HUES48 (cell line): ENCODE data around the gene SHISA7.

Experiments used
- H3K27ac ChIP-seq: one replicate; pipeline ENCODE4 v1.7.0; 2013; ENCODE audit warnings: low read depth, low read length, inconsistent platforms
- H3K27me3 ChIP-seq: 2 replicates; pipeline ENCODE4 v1.6.1; 2013; ENCODE audit warnings: mild to moderate bottlenecking, low read length; ENCODE audit not compliant: control insufficient read depth, insufficient read depth
- H3K36me3 ChIP-seq: 2 replicates; pipeline ENCODE4 v1.6.1; 2013; ENCODE audit warnings: low read length; ENCODE audit not compliant: control insufficient read depth, insufficient read depth
- H3K4me1 ChIP-seq: 2 replicates; pipeline ENCODE4 v1.6.1; 2013; ENCODE audit warnings: mild to moderate bottlenecking, low read length; ENCODE audit not compliant: control insufficient read depth, insufficient read depth
- H3K4me3 ChIP-seq: 2 replicates; pipeline ENCODE4 v1.5.1; 2013; ENCODE audit warnings: mild to moderate bottlenecking, low read depth, low read length
- H3K9ac ChIP-seq: 2 replicates; pipeline ENCODE4 v1.6.1; 2013; ENCODE audit warnings: mild to moderate bottlenecking, low read depth, low read length, moderate library complexity
- H3K9me3 ChIP-seq: 2 replicates; pipeline ENCODE4 v1.6.1; 2013; ENCODE audit warnings: low read length; ENCODE audit not compliant: control insufficient read depth, insufficient read depth

Gene SHISA7

GRCh38 chr19:55443045-55443823 is at the start of gene SHISA7:
SHISA7 (minus strand) TSS chr19:55443300; CDS start chr19:55442863, 437 bp downstream.
- no peak within 1 kb of the TSS for H3K27ac ChIP-seq
- H3K9me3 ChIP-seq: no peaks in the 10 kb centered on the region
- H3K4me3 ChIP-seq: peak within 1 kb of the TSS; percentile 38; the same call in 1 of the 2 replicates
- peaks cover 98% of the 10 kb centered on the region for H3K27me3 ChIP-seq
- peaks cover 4% of the 10 kb centered on the region; the same call in 1 of the 2 replicates for H3K4me1 ChIP-seq
- H3K36me3 ChIP-seq: no peaks in the 10 kb centered on the region
- no peak within 1 kb of the TSS for H3K9ac ChIP-seq

- no peak overlapping the region for H3K4me3 ChIP-seq
- no peak overlapping the region for H3K9ac ChIP-seq
- no peak overlapping the region for H3K27ac ChIP-seq
- no peaks in the 10 kb centered on the region for H3K9me3 ChIP-seq
- H3K27me3 ChIP-seq: no peaks in the 10 kb centered on the region
- no peaks in the 10 kb centered on the region for H3K36me3 ChIP-seq
- H3K4me1 ChIP-seq: peaks cover 16% of the 10 kb centered on the region
These were observed 49.4 kb upstream of the SHISA7 start for GRCh38 chr19:55492362-55492944.

GRCh38 chr19:55491546-55492360 is 48.7 kb upstream of the SHISA7 start:
- no peaks in the 10 kb centered on the region for H3K36me3 ChIP-seq
- no peaks in the 10 kb centered on the region for H3K27me3 ChIP-seq
- H3K4me3 ChIP-seq: no peak overlapping the region
- H3K4me1 ChIP-seq: peaks cover 23% of the 10 kb centered on the region
- no peak overlapping the region for H3K27ac ChIP-seq
- H3K9ac ChIP-seq: no peak overlapping the region
- H3K9me3 ChIP-seq: no peaks in the 10 kb centered on the region

GRCh38 chr19:55490478-55491432 is 47.7 kb upstream of the SHISA7 start:
- Histone ChIP-seq H3K4me1 (peaks cover 27% of the 10 kb centered on the region), H3K27me3 (no peaks in the 10 kb centered on the region), H3K4me3 (no peak overlapping the region), H3K9ac (no peak overlapping the region), H3K36me3 (no peaks in the 10 kb centered on the region), H3K9me3 (no peaks in the 10 kb centered on the region), H3K27ac (no peak overlapping the region)

GRCh38 chr19:55489711-55490477 is 46.8 kb upstream of the SHISA7 start:
- no peaks in the 10 kb centered on the region for H3K27me3 ChIP-seq
- H3K9ac ChIP-seq: no peak overlapping the region
- no peak overlapping the region for H3K4me3 ChIP-seq
- no peaks in the 10 kb centered on the region for H3K9me3 ChIP-seq
- peaks cover 30% of the 10 kb centered on the region for H3K4me1 ChIP-seq
- H3K27ac ChIP-seq: no peak overlapping the region
- no peaks in the 10 kb centered on the region for H3K36me3 ChIP-seq

GRCh38 chr19:55488986-55489710 is 46.0 kb upstream of the SHISA7 start:
- Histone ChIP-seq H3K4me3 (no peak overlapping the region), H3K27me3 (no peaks in the 10 kb centered on the region), H3K9me3 (no peaks in the 10 kb centered on the region), H3K36me3 (no peaks in the 10 kb centered on the region), H3K4me1 (peaks cover 34% of the 10 kb centered on the region), H3K27ac (no peak overlapping the region), H3K9ac (no peak overlapping the region)

- H3K27ac ChIP-seq: peak within 1 kb of the TSS; percentile 75
- H3K9ac ChIP-seq: no peak within 1 kb of the TSS; the same call in 1 of the 2 replicates
- no peaks in the 10 kb centered on the region for H3K36me3 ChIP-seq
- H3K9me3 ChIP-seq: no peaks in the 10 kb centered on the region
- no peaks in the 10 kb centered on the region for H3K27me3 ChIP-seq
- peak within 1 kb of the TSS; percentile 51 for H3K4me3 ChIP-seq
- H3K4me1 ChIP-seq: peaks cover 38% of the 10 kb centered on the region
These were observed 45.0 kb upstream of the SHISA7 start, which contains the start of gene SSC5D for GRCh38 chr19:55487924-55488687. SSC5D (plus strand) TSS chr19:55488436; CDS start chr19:55488590, 154 bp downstream.

GRCh38 chr19:55486971-55487923 is 44.1 kb upstream of the SHISA7 start:
- peak overlapping the region; percentile 14; the same call in 1 of the 2 replicates for H3K4me3 ChIP-seq
- no peak overlapping the region; the same call in 1 of the 2 replicates for H3K9ac ChIP-seq
- H3K9me3 ChIP-seq: no peaks in the 10 kb centered on the region
- H3K4me1 ChIP-seq: peaks cover 38% of the 10 kb centered on the region
- peak overlapping the region; percentile 75 for H3K27ac ChIP-seq
- H3K27me3 ChIP-seq: no peaks in the 10 kb centered on the region
- H3K36me3 ChIP-seq: peaks cover 4% of the 10 kb centered on the region; the same call in 1 of the 2 replicates
